ENCODE data around the gene SIRT1.
"Not testable (repeated sequence)": the region's sequence is repeated elsewhere in the genome, so short reads cannot be mapped to it uniquely, and the experiment has no call there.

SIRT1 gene

GRCh38 chr10:67878133-67878532, 6.3 kb upstream of the SIRT1 start:
- no peak for DNase-seq

GRCh38 chr10:67883710-67884312, 645 bp upstream of the SIRT1 start:
- DNase-seq, result no peak

GRCh38 chr10:67884842-67885670, 600 bp downstream of the SIRT1 start:
- peak; percentile 59 for DNase-seq

GRCh38 chr10:67893637-67894036, 9.2 kb downstream of the SIRT1 start:
- no peak for DNase-seq

GRCh38 chr10:67903581-67903980, 19.1 kb downstream of the SIRT1 start:
- DNase-seq, result no peak

GRCh38 chr10:67912331-67912946, 28.0 kb downstream of the SIRT1 start:
- DNase-seq, result no peak

DNA sequence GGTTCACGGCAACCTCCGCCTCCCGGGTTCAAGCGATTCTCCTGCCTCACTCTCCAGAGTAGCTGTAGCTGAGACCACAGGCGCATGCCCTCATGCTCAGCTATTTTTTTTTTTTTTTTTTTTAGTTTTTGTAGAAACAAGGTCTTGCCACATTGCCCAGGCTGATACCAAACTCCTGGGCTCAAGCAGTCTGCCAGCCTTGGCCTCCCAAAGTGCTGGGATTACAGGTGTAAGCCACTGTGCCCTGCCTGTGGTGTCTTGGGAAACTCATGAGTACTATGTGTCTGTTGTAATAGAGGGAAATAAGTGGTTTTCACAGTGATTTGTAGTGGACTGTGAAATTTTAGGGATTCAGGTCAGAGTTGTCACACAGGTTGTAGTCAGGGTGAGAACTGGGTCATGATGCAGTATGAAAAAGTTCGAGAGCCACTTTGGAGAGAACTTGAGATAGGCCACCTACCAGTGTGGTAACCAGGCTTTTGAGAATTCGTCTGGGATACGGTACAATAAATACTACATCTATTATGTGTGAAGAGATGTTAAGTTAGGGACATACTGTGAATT, 30.4 kb downstream of the SIRT1 start:
- no peak for DNase-seq

DNA sequence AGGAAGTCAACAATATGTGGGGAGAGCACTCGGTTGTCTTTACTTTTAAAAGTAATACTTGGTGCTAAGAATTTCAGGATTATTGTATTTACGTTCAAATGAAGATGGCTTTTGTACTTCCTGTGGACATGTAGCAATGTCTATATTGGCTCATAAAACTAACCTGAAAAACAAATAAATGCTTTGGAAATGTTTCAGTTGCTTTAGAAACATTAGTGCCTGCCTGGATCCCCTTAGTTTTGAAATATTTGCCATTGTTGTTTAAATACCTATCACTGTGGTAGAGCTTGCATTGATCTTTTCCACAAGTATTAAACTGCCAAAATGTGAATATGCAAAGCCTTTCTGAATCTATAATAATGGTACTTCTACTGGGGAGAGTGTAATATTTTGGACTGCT, 32.7 kb downstream of the SIRT1 start:
- no peak for DNase-seq

GRCh38 chr10:67917679-67918078, 33.2 kb downstream of the SIRT1 start:
- DNase-seq, result no peak

GRCh38 chr10:67921065-67921464, 36.6 kb downstream of the SIRT1 start:
- no peak for DNase-seq

GRCh38 chr10:67923551-67923950, 39.1 kb downstream of the SIRT1 start:
- DNase-seq, result no peak

- no peak for DNase-seq
Measured at GRCh38 chr10:67924136-67924535, 39.7 kb downstream of the SIRT1 start.

- DNase-seq, result no peak
Measured at GRCh38 chr10:67925449-67926005, 41.1 kb downstream of the SIRT1 start.

DNA sequence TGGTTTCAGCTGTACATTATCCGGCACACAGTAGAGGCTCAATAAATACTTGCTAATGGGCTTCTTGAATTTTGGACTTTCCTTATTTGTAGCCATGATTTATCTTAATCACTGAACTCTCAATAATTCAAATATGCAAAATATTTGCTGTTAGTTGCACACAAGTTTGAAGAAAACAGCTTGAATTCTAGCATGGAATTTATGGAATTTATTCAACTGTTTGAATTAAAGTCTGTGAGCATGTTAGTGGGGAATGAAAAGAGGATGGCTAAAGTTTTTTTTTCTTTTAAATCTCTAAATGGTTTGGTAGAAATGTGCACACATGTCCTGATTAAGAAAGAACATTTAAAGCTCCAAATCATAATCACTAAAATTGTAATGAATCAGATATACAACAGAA, 42.5 kb downstream of the SIRT1 start:
- DNase-seq, result no peak

- no peak for DNase-seq
Measured at GRCh38 chr10:67933199-67933598, 48.7 kb downstream of the SIRT1 start.

DNA sequence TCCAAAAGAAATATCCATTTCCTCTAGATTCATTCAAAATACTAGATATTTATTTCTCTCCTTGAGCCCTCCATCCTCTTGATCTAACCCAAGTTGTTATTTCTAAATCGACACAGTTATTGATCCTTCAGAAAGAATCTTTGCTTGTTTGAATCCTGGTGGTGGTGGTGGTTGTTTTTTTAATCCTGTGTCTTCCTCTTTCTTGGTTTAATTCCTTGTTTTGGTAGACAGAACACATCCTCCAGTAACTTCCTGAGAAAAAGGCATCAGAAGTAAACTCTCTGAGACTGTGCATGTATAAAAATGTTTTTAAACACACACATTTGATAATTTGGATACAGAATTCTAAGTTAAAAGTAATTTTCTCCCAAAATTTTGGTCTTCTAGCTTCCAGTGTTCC, 49.9 kb downstream of the SIRT1 start:
- no peak for DNase-seq

DNA sequence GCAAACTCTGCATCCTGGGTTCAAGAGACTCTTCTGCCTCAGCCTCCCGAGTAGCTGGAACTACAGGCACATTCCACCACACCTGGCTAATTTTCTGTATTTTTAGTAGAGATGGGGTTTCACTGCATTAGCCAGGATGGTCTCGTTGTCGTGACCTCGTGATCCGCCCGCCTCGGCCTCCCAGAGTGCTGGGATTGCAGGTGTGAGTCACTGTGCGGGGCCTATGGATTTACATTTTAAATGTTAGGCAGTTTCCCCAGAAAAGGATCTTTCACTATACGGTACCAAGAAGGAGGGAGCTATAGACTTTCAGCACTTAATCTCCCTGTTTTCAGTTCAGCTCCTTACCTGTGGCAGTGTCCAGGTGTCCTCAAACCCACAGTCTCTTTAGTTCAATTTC, 50.8 kb downstream of the SIRT1 start:
- DNase-seq, result no peak

DNA sequence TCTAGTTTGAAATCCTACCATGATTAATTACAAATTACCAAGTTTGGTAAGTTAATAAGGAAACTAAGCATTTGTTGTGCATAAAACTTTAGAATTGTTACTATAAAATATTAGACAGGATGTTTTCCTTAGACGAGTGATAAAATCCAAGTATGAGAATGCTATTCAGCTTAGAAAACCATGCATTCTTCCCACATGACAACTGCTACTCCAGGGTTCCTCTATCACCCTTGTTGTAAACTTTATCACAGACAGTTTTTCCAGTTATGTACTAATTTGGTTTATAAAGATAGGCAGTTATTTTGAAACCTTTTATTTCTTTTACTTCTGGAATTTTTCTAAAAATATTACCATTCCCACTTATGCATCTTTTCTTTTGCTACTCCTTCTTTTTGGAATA, 52.0 kb downstream of the SIRT1 start:
- no peak for DNase-seq

DNA sequence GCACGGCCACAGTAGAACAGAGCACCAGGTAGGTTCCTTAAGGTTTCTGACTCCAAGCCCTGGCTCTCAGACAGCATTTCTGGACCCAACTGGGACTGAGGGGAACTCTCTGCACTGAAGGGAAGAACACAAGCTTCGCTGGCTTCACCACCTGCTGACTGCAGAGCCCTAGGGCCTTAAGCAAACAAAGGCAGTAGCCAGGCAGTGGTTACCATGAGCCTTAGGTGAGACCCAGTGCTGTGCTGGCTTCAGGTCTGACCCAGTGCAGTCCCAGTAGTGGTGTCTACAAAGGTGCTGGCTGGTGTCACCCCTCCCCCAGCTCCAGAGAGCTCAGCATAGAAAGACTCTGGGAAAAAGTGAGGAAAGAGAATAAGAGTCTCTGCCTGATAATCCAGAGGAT, 59.5 kb downstream of the SIRT1 start:
- no peak for DNase-seq

DNA sequence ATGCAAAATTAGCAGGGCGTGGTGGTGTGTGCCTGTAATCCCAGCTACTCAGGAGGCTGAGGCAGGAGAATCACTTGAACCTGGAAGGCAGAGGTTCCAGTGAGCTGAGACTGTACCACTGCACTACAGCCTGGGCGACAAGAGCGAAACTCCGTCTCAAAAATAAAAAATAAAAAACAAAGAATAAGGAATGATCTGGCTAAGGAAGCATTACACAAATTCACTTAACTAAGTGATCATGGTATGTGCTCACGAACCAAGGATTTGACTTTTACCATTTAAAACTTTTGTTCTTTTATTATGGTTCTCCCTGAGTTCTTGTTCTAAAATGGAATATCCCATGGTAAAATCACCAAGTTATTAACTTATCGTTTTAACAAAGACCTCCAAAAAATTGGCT, 71.2 kb downstream of the SIRT1 start:
- no peak for DNase-seq

GRCh38 chr10:67959839-67960476, 75.5 kb downstream of the SIRT1 start:
- DNase-seq, result no peak

DNA sequence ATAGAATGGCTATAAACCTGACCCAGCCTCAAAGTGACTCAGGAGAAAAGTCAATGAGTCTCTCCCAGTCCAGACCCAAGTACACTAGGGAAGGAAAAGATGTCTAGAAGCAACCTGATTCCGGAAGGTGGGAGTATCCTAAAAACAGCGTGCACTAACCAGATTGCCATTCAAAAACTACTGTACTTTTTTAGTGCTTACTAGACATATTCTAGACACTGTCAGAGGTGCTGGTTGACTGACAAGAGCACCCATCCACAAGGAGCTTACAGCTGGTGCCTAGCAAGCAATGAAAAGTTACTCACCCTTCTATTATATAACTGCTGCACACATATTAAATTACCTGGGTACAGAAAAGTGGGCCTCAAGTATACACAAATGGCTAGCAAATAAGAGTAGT, 81.0 kb downstream of the SIRT1 start:
- DNase-seq, result no peak

DNA sequence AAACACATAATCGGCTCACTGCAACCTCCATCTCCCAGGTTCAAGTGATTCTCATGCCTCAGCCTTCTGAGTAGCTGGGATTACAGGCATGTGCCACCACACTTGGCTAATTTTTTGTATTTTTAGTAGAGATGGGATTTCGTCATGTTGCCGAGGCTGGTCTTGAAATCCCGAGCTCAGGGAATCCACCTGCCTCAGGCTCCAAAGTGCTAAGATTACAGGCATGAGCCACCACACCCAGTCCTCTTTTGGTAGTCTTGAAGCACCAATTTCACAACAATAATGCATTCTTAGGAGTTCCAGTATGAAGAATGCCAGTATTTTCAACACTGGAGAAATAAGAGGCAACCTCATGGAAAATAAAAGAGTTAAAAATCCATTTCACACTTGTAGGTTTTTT, 81.6 kb downstream of the SIRT1 start:
- DNase-seq, result not testable (repeated sequence)

Data from GF-D8 (cell line).